B cell (primary cell): ENCODE results near the gene FAM13B.

Source experiments
- EZH2 ChIP-seq: IDR thresholded peaks from 2 replicates; pipeline ENCODE4 v1.6.1; 2012; ENCODE audit warnings: borderline replicate concordance, low read depth, mild to moderate bottlenecking, moderate library complexity, low read length; ENCODE audit not compliant: insufficient read depth, poor library complexity, severe bottlenecking
- TF ChIP-seq, protein P1 (sequence below): fragments of 200-600 bp; IDR thresholded peaks from one replicate; pipeline ENCODE4 v1.8.0; 2022; ENCODE audit warnings: antibody characterized with exemption, mild to moderate bottlenecking

DNA sequence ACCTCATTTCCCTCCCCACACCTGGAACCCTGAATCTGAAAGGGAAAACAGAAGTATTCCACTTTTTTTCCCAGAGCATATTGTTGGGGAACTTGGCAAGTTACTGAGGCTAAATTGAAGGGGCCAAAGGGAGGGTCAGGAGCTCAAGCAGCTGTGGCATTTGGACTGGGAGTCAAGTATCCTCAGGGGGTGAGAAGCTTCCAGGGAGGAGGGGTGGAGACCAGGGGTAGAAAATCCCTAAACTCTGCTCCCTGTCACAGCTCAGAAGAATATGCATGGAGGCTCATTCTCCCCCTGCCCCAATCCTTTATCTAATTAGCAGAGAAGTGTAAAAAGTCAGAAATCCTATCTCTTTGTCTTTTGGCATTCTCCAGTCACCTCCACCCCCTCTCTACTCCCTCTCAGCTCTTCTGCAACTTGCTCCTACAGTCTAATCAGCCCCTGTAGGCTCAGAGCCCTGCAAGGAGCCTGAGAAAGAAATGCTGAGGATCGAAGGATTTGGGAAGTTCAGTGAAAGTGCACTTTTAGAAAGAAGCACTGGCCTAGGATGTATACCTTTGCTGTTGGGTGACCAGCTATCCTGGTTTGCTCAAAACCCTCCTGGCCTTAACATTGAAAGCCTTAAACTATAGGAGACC is 45.2 kb upstream of the FAM13B start:
- TF ChIP-seq, protein P1, sequence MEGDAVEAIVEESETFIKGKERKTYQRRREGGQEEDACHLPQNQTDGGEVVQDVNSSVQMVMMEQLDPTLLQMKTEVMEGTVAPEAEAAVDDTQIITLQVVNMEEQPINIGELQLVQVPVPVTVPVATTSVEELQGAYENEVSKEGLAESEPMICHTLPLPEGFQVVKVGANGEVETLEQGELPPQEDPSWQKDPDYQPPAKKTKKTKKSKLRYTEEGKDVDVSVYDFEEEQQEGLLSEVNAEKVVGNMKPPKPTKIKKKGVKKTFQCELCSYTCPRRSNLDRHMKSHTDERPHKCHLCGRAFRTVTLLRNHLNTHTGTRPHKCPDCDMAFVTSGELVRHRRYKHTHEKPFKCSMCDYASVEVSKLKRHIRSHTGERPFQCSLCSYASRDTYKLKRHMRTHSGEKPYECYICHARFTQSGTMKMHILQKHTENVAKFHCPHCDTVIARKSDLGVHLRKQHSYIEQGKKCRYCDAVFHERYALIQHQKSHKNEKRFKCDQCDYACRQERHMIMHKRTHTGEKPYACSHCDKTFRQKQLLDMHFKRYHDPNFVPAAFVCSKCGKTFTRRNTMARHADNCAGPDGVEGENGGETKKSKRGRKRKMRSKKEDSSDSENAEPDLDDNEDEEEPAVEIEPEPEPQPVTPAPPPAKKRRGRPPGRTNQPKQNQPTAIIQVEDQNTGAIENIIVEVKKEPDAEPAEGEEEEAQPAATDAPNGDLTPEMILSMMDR, result no peak
- no peak for TF ChIP-seq EZH2
